HCT116 (cell line): ENCODE results near the gene RGS11. TPM values are rescaled to one million over a fixed set of nuclear protein-coding genes. Genes with fewer than 3 reads are reported as not detected.

Source experiments
- ATAC-seq: fragments of 200-7000 bp; cut with Tn5 transposase; 2 replicates; pipeline ENCODE4 v1.9.1; 2020; ENCODE audit warnings: mild to moderate bottlenecking, moderate library complexity
- BruUV-seq: library from RNA; stranded (reverse); fragments of 400-500 nt; replicated peaks from 2 replicates; lab custom pipeline; 2021; lab: Mats Ljungman, UMichigan
- CTCF ChIA-PET: fragments of 300-600 bp; sonication (Branson Sonifier 250); formaldehyde crosslinking; loops from one replicate; lab custom pipeline; 2021; ENCODE audit warnings: antibody characterized with exemption; lab: Charles Lee
- POLR2A ChIA-PET: fragments of 300-600, 350-600 bp; sonication (Branson Sonifier 250); formaldehyde crosslinking; loops from one replicate; lab custom pipeline; 2021; ENCODE audit warnings: antibody characterized with exemption; lab: Charles Lee
- RAD21 ChIA-PET, 2 experiments: fragments of 300-600 bp; sonication (Branson Sonifier 250); formaldehyde crosslinking; loops; one replicate each; lab custom pipeline; 2023; ENCODE audit warnings: low total read pairs in 2 of 2; ENCODE audit not compliant: uncharacterized antibody in 2 of 2, unreplicated experiment in 2 of 2, low non-redundant PET in 1 of 2; lab: Charles Lee
- DNase-seq: peaks from one replicate; pipeline ENCODE4 v3.0.0-alpha.2; 2010; ENCODE audit warnings: low read depth, low spot score
- H2AFZ ChIP-seq: fragments of 200-600 bp; shearing (Covaris generic), sonication (generic); 2 replicates; pipeline ENCODE4 v1.6.1; 2017; ENCODE audit warnings: low read depth, mixed run types, mixed read lengths, antibody characterized with exemption, low read length; ENCODE audit not compliant: poor library complexity, severe bottlenecking
- H3K27ac ChIP-seq: 2 replicates; pipeline ENCODE4 v1.5.1; 2012; ENCODE audit warnings: low read depth, low read length
- H3K27me3 ChIP-seq: fragments of 200-600 bp; sonication (generic); 2 replicates; pipeline ENCODE4 v1.6.1; 2016; ENCODE audit warnings: mixed run types, low read length, mixed read lengths; ENCODE audit not compliant: insufficient read depth
- H3K36me3 ChIP-seq, 2 experiments: fragments of 200-500 bp in 1 of 2; fragments of 200-600 bp in 1 of 2; sonication (Bioruptor generic) in 1 of 2; sonication (generic) in 1 of 2; 2 replicates each; pipeline versions ENCODE4 v1.5.1 to v1.6.1; 2014 to 2016; ENCODE audit warnings: low read length in 2 of 2, inconsistent platforms in 1 of 2, mixed read lengths in 1 of 2, mixed run types in 1 of 2; ENCODE audit not compliant: insufficient read depth in 2 of 2, control insufficient read depth in 1 of 2
- H3K4me1 ChIP-seq, 2 experiments: fragments of 200-600 bp in 1 of 2; sonication (generic) in 1 of 2; 2 replicates each; pipeline versions ENCODE4 v1.5.1 to v1.6.1; 2012 to 2017; ENCODE audit warnings: low read length in 2 of 2, inconsistent platforms in 1 of 2, mild to moderate bottlenecking in 1 of 2, mixed read lengths in 1 of 2, mixed run types in 1 of 2, moderate library complexity in 1 of 2; ENCODE audit not compliant: insufficient read depth in 2 of 2, control insufficient read depth in 1 of 2
- H3K4me2 ChIP-seq: fragments of 200-600 bp; sonication (generic); 2 replicates; pipeline ENCODE4 v1.6.1; 2017; ENCODE audit warnings: mixed run types, low read length, mixed read lengths
- H3K4me3 ChIP-seq, 2 experiments: fragments of 200-600 bp in 1 of 2; sonication (generic) in 1 of 2; replicated peaks in 1 of 2; 2 replicates each; pipeline ENCODE4 v1.5.1; 2011 to 2016; ENCODE audit warnings: low read length in 2 of 2, control low read depth in 1 of 2, low read depth in 1 of 2, mild to moderate bottlenecking in 1 of 2, mixed read lengths in 1 of 2, mixed run types in 1 of 2
- H3K79me2 ChIP-seq: fragments of 200-600 bp; sonication (generic); 2 replicates; pipeline ENCODE4 v1.6.1; 2017; ENCODE audit warnings: mild to moderate bottlenecking, mixed run types, low read length, moderate library complexity, mixed read lengths; ENCODE audit not compliant: insufficient read depth
- H3K9ac ChIP-seq: fragments of 200-600 bp; sonication (generic); 2 replicates; pipeline ENCODE4 v1.6.1; 2016; ENCODE audit warnings: low read length, mixed read lengths
- H3K9me2 ChIP-seq: fragments of 200-600 bp; sonication (generic), shearing (Covaris generic); 2 replicates; pipeline ENCODE4 v1.6.1; 2017; ENCODE audit warnings: mixed run types, mild to moderate bottlenecking, moderate library complexity; ENCODE audit not compliant: insufficient read depth
- H3K9me3 ChIP-seq, 2 experiments: fragments of 200-500 bp in 1 of 2; fragments of 200-600 bp in 1 of 2; sonication (Bioruptor generic) in 1 of 2; sonication (generic) in 1 of 2; 2 replicates each; pipeline ENCODE4 v1.6.1; 2014 to 2017; ENCODE audit warnings: low read length in 2 of 2, mixed read lengths in 2 of 2, inconsistent platforms in 1 of 2, low read depth in 1 of 2, mild to moderate bottlenecking in 1 of 2, mixed run types in 1 of 2, moderate library complexity in 1 of 2; ENCODE audit not compliant: control insufficient read depth in 1 of 2, insufficient read depth in 1 of 2
- H4K20me1 ChIP-seq: fragments of 200-600 bp; sonication (generic), shearing (Covaris generic); 2 replicates; pipeline ENCODE4 v1.6.1; 2017; ENCODE audit warnings: mixed run types, mild to moderate bottlenecking, moderate library complexity; ENCODE audit not compliant: insufficient read depth
- ATF3 ChIP-seq: IDR thresholded peaks from 2 replicates; pipeline ENCODE4 v1.6.1; 2012
- CBX3 ChIP-seq: IDR thresholded peaks from 2 replicates; pipeline ENCODE4 v1.6.1; 2012; ENCODE audit warnings: low read depth
- CEBPB ChIP-seq: IDR thresholded peaks from 2 replicates; pipeline ENCODE4 v1.6.1; 2012; ENCODE audit warnings: low read depth
- CTCF ChIP-seq, 3 experiments: fragments of 200-600 bp in 1 of 3; sonication (generic) in 1 of 3; IDR thresholded peaks in 2 of 3; conservative IDR thresholded peaks in 1 of 3; 2 replicates each; pipeline ENCODE4 v1.5.1; 2012 to 2017; ENCODE audit warnings: low read depth in 2 of 3, low read length in 2 of 3, antibody characterized with exemption in 1 of 3, borderline replicate concordance in 1 of 3, control low read depth in 1 of 3, mild to moderate bottlenecking in 1 of 3, mixed read lengths in 1 of 3, mixed run types in 1 of 3, moderate library complexity in 1 of 3; ENCODE audit not compliant: insufficient read depth in 1 of 3
- EGR1 ChIP-seq: IDR thresholded peaks from 2 replicates; pipeline ENCODE4 v1.6.1; 2012; ENCODE audit warnings: low read depth
- ELF1 ChIP-seq: IDR thresholded peaks from 2 replicates; pipeline ENCODE4 v1.6.1; 2012; ENCODE audit warnings: low read depth, borderline replicate concordance
- EZH2 ChIP-seq: fragments of 200-600 bp; sonication (generic); IDR thresholded peaks from 2 replicates; pipeline ENCODE4 v1.6.1; 2017; ENCODE audit warnings: antibody characterized with exemption, mixed run types
- EZH2phosphoT487 ChIP-seq: fragments of 200-600 bp; IDR thresholded peaks from 2 replicates; pipeline ENCODE4 v1.6.1; 2018; ENCODE audit warnings: antibody characterized with exemption, borderline replicate concordance
- FOSL1 ChIP-seq: IDR thresholded peaks from 2 replicates; pipeline ENCODE4 v1.6.1; 2012; ENCODE audit warnings: low read depth
- POLR2A ChIP-seq: IDR thresholded peaks from 2 replicates; pipeline ENCODE4 v1.7.0; 2011; ENCODE audit warnings: borderline replicate concordance; ENCODE audit not compliant: insufficient read depth, insufficient read length; ENCODE audit errors: extremely low read depth
- RAD21 ChIP-seq: IDR thresholded peaks from 2 replicates; pipeline ENCODE4 v1.6.1; 2012; ENCODE audit warnings: low read depth, mild to moderate bottlenecking
- SIN3A ChIP-seq: IDR thresholded peaks from 2 replicates; pipeline ENCODE4 v1.6.1; 2012; ENCODE audit warnings: low read depth
- SRF ChIP-seq: IDR thresholded peaks from 2 replicates; pipeline ENCODE4 v1.6.1; 2012; ENCODE audit warnings: low read depth
- ZFX ChIP-seq: fragments of 450-650 bp; IDR thresholded peaks from 2 replicates; pipeline ENCODE4 v1.6.1; 2017
- ZNF274 ChIP-seq: fragments of 200-500 bp; sonication (Bioruptor generic); IDR thresholded peaks from 2 replicates; pipeline ENCODE4 v1.6.1; 2014; ENCODE audit warnings: mild to moderate bottlenecking, low read depth, low read length, inconsistent platforms
- intact Hi-C: fragments of 100-400 bp; cut with micrococcal nuclease; formaldehyde crosslinking; loops from 2 replicates; pipeline ENCODE4 v1.10.0; 2022
- total RNA-seq: library from RNA; stranded (reverse); gene quantifications from one replicate; pipeline ENCODE4 v1.2.1, GENCODE V29; 2021; ENCODE audit not compliant: unreplicated experiment
- TF ChIP-seq, protein P1 (sequence below): IDR thresholded peaks from 2 replicates; pipeline ENCODE4 v1.6.1; 2012
- TF ChIP-seq, protein P2 (sequence below): IDR thresholded peaks from 2 replicates; pipeline ENCODE4 v1.6.1; 2011; ENCODE audit warnings: mild to moderate bottlenecking, low read length, moderate library complexity; ENCODE audit not compliant: insufficient replicate concordance; ENCODE audit errors: extremely low read depth

The RGS11 gene
- total RNA-seq, 1 experiment from 2014 or later: not detected

DNA sequence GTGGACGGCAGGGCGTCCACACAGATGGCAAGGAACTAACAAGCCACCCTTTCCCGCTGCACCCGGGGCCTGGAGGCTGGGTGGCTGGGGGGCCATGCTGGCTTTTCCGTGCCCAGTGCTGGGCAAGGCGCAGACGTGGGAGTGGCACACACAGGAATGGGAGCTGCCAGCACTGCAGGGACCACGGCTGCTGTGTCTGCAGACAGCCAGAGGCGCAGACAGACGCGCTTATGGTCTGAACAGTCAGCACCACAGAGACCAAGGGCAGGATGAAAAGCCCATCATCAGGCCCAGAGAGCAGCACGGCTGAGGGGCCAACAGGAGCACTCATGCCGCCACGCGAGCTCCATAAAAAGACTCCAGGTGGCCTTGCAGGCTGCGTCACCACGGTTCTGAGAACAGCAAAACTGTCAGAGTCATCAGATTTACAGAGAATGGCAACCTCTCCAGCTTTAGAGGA, 31.2 kb upstream of the RGS11 start:
- intact Hi-C loops: no loop called here

More for the DNA sequence above, 31.2 kb upstream of the RGS11 start:
- H3K79me2 ChIP-seq: no peaks in the 10 kb centered on the region
- no peaks in the 10 kb centered on the region for H3K9me3 ChIP-seq
- TF ChIP-seq, protein P1, sequence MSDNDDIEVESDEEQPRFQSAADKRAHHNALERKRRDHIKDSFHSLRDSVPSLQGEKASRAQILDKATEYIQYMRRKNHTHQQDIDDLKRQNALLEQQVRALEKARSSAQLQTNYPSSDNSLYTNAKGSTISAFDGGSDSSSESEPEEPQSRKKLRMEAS: no peak
- no peak for TF ChIP-seq ELF1
- no peak for TF ChIP-seq ZFX
- no peak for TF ChIP-seq ATF3
- TF ChIP-seq EZH2phosphoT487: no peak
- no peak for TF ChIP-seq EGR1
- no peak for TF ChIP-seq FOSL1
- TF ChIP-seq CTCF (IDR thresholded peaks at IDR 0.05 in 2 of 3, conservative IDR thresholded peaks at IDR 0.05 in 1 of 3; ENCODE audit: borderline replicate concordance in 1 of 3, insufficient read depth in 1 of 3, low read depth in 2 of 3, low read length in 2 of 3): no peak
- TF ChIP-seq ZNF274: no peak
- TF ChIP-seq CBX3: no peak
- no peak for TF ChIP-seq EZH2
- no peak for TF ChIP-seq CEBPB
- TF ChIP-seq POLR2A: no peak
- TF ChIP-seq RAD21: no peak
- no peak for TF ChIP-seq SRF
- TF ChIP-seq, protein P2, sequence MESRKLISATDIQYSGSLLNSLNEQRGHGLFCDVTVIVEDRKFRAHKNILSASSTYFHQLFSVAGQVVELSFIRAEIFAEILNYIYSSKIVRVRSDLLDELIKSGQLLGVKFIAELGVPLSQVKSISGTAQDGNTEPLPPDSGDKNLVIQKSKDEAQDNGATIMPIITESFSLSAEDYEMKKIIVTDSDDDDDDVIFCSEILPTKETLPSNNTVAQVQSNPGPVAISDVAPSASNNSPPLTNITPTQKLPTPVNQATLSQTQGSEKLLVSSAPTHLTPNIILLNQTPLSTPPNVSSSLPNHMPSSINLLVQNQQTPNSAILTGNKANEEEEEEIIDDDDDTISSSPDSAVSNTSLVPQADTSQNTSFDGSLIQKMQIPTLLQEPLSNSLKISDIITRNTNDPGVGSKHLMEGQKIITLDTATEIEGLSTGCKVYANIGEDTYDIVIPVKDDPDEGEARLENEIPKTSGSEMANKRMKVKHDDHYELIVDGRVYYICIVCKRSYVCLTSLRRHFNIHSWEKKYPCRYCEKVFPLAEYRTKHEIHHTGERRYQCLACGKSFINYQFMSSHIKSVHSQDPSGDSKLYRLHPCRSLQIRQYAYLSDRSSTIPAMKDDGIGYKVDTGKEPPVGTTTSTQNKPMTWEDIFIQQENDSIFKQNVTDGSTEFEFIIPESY: no peak
- TF ChIP-seq SIN3A: no peak
- TF ChIP-seq, all 23 proteins: peak for 0
- Histone ChIP-seq H3K4me1 (no peaks in the 10 kb centered on the region), H3K36me3 (no peaks in the 10 kb centered on the region; a peak in 1 of 4 replicates), H3K9me2 (no peaks in the 10 kb centered on the region), H3K9ac (no peak overlapping the region), H3K4me3 (no peak overlapping the region), H2AFZ (no peak overlapping the region), H4K20me1 (no peaks in the 10 kb centered on the region), H3K4me2 (no peak overlapping the region), H3K27me3 (no peaks in the 10 kb centered on the region), H3K27ac (no peak overlapping the region)
- RAD21 ChIA-PET: no interaction called here
- ATAC-seq (no peak), DNase-seq (no peak)
- CTCF ChIA-PET: no interaction called here
- no TSS peak for BruUV-seq
- POLR2A ChIA-PET: no interaction called here
